WTC11 (cell line): Measurements from ENCODE around the gene CELF4. TPM values are rescaled to one million over a fixed set of nuclear protein-coding genes. Genes with fewer than 3 reads are reported as not detected.

ENCODE experiments used
- ATAC-seq: fragments of 200-7000 bp; cut with Tn5 transposase; 2 replicates; pipeline ENCODE4 v1.10.0; 2021; ENCODE audit warnings: mild to moderate bottlenecking, moderate library complexity
- CTCF ChIA-PET: fragments of 300-600 bp; sonication (Branson Sonifier 250); formaldehyde crosslinking; loops from one replicate; lab custom pipeline; 2021; ENCODE audit warnings: antibody characterized with exemption; lab: Charles Lee
- POLR2A ChIA-PET: fragments of 350-600 bp; sonication (Branson Sonifier 250); formaldehyde crosslinking; loops from one replicate; lab custom pipeline; 2021; ENCODE audit warnings: antibody characterized with exemption; lab: Charles Lee
- DNase-seq: peaks from one replicate; pipeline ENCODE4 v3.0.0; 2021; ENCODE audit warnings: low spot score
- H3K27ac Mint-ChIP-seq: 2 replicates; pipeline ENCODE4 v1.8.0; 2021; ENCODE audit warnings: mixed read lengths
- H3K27me3 Mint-ChIP-seq: 2 replicates; pipeline ENCODE4 v1.8.0; 2021; ENCODE audit warnings: low read depth, mild to moderate bottlenecking, moderate library complexity, mixed read lengths
- H3K36me3 Mint-ChIP-seq: 2 replicates; pipeline ENCODE4 v1.8.0; 2021; ENCODE audit warnings: mixed read lengths
- H3K4me1 Mint-ChIP-seq: 2 replicates; pipeline ENCODE4 v1.8.0; 2022; ENCODE audit warnings: mixed read lengths
- H3K4me3 Mint-ChIP-seq: 2 replicates; pipeline ENCODE4 v1.8.0; 2021; ENCODE audit warnings: mild to moderate bottlenecking, moderate library complexity, mixed read lengths
- H3K9me3 Mint-ChIP-seq: 2 replicates; pipeline ENCODE4 v1.8.0; 2021; ENCODE audit warnings: mixed read lengths
- CBFB ChIP-seq: sonication (generic); formaldehyde crosslinking; IDR thresholded peaks from 2 replicates; pipeline ENCODE4 v1.8.1; 2022; ENCODE audit warnings: mild to moderate bottlenecking, low read depth, missing genetic modification reagents
- MXD4 ChIP-seq: fragments of 250-450 bp; sonication (Bioruptor Pico); IDR thresholded peaks from 2 replicates; pipeline ENCODE4 v1.8.0; 2021; ENCODE audit warnings: mild to moderate bottlenecking, moderate library complexity, borderline replicate concordance
- NFATC4 ChIP-seq: fragments of 250-450 bp; sonication (Bioruptor Pico); IDR thresholded peaks from 2 replicates; pipeline ENCODE4 v1.9.0; 2021; ENCODE audit warnings: mild to moderate bottlenecking
- PRRX2 ChIP-seq: fragments of 250-450 bp; sonication (Bioruptor Pico); IDR thresholded peaks from 2 replicates; pipeline ENCODE4 v1.8.0; 2021; ENCODE audit warnings: mild to moderate bottlenecking
- SMAD3 ChIP-seq: sonication (generic); formaldehyde crosslinking; IDR thresholded peaks from 2 replicates; pipeline ENCODE4 v1.8.0; 2022; ENCODE audit warnings: missing genetic modification reagents, mild to moderate bottlenecking, borderline replicate concordance
- SMAD4 ChIP-seq: sonication (generic); formaldehyde crosslinking; IDR thresholded peaks from 2 replicates; pipeline ENCODE4 v1.8.0; 2022; ENCODE audit warnings: mild to moderate bottlenecking, missing genetic modification reagents
- SP1 ChIP-seq: sonication (generic); formaldehyde crosslinking; conservative IDR thresholded peaks from 2 replicates; pipeline ENCODE4 v1.8.1; 2022; ENCODE audit warnings: missing genetic modification reagents
- TEAD1 ChIP-seq: sonication (generic); formaldehyde crosslinking; IDR thresholded peaks from 2 replicates; pipeline ENCODE4 v1.8.0; 2022; ENCODE audit warnings: mild to moderate bottlenecking, missing genetic modification reagents
- ZNF232 ChIP-seq: sonication (generic); formaldehyde crosslinking; IDR thresholded peaks from 2 replicates; pipeline ENCODE4 v1.8.0; 2022; ENCODE audit warnings: mild to moderate bottlenecking, missing genetic modification reagents
- ZNF263 ChIP-seq: sonication (generic); formaldehyde crosslinking; IDR thresholded peaks from 2 replicates; pipeline ENCODE4 v1.8.1; 2022; ENCODE audit warnings: low read depth, mild to moderate bottlenecking, moderate library complexity, missing genetic modification reagents
- ZNF396 ChIP-seq: fragments of 250-450 bp; sonication (Bioruptor Pico); IDR thresholded peaks from 2 replicates; pipeline ENCODE4 v1.8.0; 2021; ENCODE audit warnings: mild to moderate bottlenecking, moderate library complexity, borderline replicate concordance
- ZNF423 ChIP-seq: fragments of 250-450 bp; sonication (Bioruptor Pico); IDR thresholded peaks from 2 replicates; pipeline ENCODE4 v2.1.2; 2022; ENCODE audit warnings: mild to moderate bottlenecking, moderate library complexity
- total RNA-seq: library from RNA; stranded (reverse); gene quantifications from 3 replicates; pipeline ENCODE4 v1.2.3, GENCODE V29; 2021
- TF ChIP-seq, protein P1 (sequence below): sonication (generic); formaldehyde crosslinking; IDR thresholded peaks from 2 replicates; pipeline ENCODE4 v1.8.0; 2023; ENCODE audit warnings: missing genetic modification reagents
- TF ChIP-seq, protein P2 (sequence below): sonication (generic); formaldehyde crosslinking; IDR thresholded peaks from 2 replicates; pipeline ENCODE4 v1.8.0; 2022; ENCODE audit warnings: mild to moderate bottlenecking, missing genetic modification reagents
- TF ChIP-seq, protein P3 (sequence below): fragments of 250-450 bp; sonication (Bioruptor Pico); IDR thresholded peaks from 2 replicates; pipeline ENCODE4 v2.1.2; 2022; ENCODE audit warnings: mild to moderate bottlenecking, moderate library complexity
- TF ChIP-seq, protein P4 (sequence below): sonication (generic); formaldehyde crosslinking; IDR thresholded peaks from 2 replicates; pipeline ENCODE4 v1.8.0; 2022; ENCODE audit warnings: mild to moderate bottlenecking, missing genetic modification reagents
- TF ChIP-seq, protein P5 (sequence below): sonication (generic); formaldehyde crosslinking; IDR thresholded peaks from 2 replicates; pipeline ENCODE4 v1.8.0; 2023; ENCODE audit warnings: missing genetic modification reagents, mild to moderate bottlenecking, borderline replicate concordance
- TF ChIP-seq, protein P6 (sequence below): sonication (generic); formaldehyde crosslinking; IDR thresholded peaks from 2 replicates; pipeline ENCODE4 v1.8.1; 2022; ENCODE audit warnings: mild to moderate bottlenecking, moderate library complexity, missing genetic modification reagents
- TF ChIP-seq, protein P7 (sequence below): sonication (generic); formaldehyde crosslinking; IDR thresholded peaks from 2 replicates; pipeline ENCODE4 v1.8.0; 2022; ENCODE audit warnings: mild to moderate bottlenecking, missing genetic modification reagents
- TF ChIP-seq, protein P8 (sequence below): fragments of 250-450 bp; sonication (Bioruptor Pico); IDR thresholded peaks from 2 replicates; pipeline ENCODE4 v1.9.0; 2021; ENCODE audit warnings: mild to moderate bottlenecking
- TF ChIP-seq, protein P9 (sequence below): sonication (generic); formaldehyde crosslinking; IDR thresholded peaks from 2 replicates; pipeline ENCODE4 v1.8.1; 2022; ENCODE audit warnings: low read depth, missing genetic modification reagents, borderline replicate concordance

Gene CELF4
- total RNA-seq, 1 experiment from 2014 or later = 2.9 TPM

DNA sequence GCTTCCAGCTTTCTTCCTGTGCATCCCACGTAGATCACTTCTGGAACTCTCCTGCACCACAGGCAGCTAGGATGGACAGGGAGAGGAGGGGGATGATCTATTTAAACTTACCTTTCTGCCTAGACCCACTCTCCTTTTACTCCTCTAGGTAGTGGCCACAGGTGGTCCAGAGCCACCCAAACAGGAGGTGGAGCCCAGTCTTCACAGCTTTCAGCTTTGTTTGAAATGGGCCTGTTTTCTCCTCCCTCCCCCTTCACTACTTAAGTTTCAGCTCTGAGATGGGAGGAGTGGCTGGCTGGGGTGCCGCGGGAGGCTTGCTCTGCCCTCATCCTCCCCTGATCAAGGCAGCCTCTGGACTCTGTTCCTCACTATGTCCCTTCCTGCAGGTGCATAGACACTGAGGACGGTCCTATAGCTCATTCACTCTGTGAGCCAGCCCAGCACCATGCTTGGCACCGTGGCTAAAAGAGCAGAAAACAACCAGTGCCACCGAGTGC lies 12.6 kb upstream of the CELF4 start (continued):
- TF ChIP-seq, protein P1, sequence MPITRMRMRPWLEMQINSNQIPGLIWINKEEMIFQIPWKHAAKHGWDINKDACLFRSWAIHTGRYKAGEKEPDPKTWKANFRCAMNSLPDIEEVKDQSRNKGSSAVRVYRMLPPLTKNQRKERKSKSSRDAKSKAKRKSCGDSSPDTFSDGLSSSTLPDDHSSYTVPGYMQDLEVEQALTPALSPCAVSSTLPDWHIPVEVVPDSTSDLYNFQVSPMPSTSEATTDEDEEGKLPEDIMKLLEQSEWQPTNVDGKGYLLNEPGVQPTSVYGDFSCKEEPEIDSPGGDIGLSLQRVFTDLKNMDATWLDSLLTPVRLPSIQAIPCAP = no peak
- no peak for TF ChIP-seq NFATC4 (CRISPR knock-in tag)

DNA sequence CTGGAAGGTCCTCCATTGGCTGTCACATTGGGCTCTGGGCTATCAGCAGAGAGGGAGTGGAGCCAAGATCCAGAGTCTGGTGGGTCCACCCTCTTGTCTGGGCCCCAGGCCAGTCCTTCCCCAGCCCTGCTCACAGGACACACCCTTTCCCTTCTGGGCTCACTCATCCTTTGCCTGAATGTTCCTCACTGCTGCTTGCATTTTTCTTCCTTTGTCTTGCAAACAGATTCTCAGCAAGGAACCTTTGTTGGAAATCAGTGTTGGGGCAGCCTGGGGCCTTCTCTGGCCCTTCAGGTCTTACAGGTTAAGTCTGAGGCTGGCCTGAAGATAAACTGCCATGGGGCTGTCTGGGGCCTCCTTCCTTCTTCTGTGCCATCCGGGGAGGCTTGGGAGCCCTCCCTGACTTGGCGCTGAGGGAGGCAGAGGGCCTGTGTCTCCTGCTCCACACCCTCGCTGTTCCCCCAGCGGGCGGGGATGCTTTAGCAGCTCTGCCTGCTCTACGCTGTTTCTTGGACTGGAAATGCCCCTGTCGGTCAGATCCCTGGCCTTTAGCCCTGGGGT lies 11.5 kb upstream of the CELF4 start:
- Mint-ChIP-seq H3K4me1 (peaks cover 58% of the 10 kb centered on the region), H3K4me3 (peak overlapping the region; percentile 20; the same call in 1 of the 2 replicates), H3K36me3 (no peaks in the 10 kb centered on the region), H3K9me3 (no peaks in the 10 kb centered on the region), H3K27me3 (peaks cover 29% of the 10 kb centered on the region), H3K27ac (peak overlapping the region; percentile 68; the same call in 1 of the 2 replicates)
- peak; percentile 70 for DNase-seq
- ChIA-PET POLR2A (no interaction called here), CTCF (interaction anchor here (0.5 to 1.5 kb wide), 3 partner anchors 23 to 31 kb away, joined by 3 to 8 read pairs (median 3); no protein-coding TSS in a partner anchor)
- peak; percentile 87 for ATAC-seq
- TF ChIP-seq, protein P2, sequence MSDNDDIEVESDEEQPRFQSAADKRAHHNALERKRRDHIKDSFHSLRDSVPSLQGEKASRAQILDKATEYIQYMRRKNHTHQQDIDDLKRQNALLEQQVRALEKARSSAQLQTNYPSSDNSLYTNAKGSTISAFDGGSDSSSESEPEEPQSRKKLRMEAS (CRISPR knock-in tag) = 0 out of 2 replicates have a peak, but pooled peaks have one; percentile 25
- TF ChIP-seq ZNF232 (CRISPR knock-in tag) = 0 out of 2 replicates have a peak, but pooled peaks have one; percentile 59
- no peak for TF ChIP-seq ZNF263
- TF ChIP-seq, protein P3, sequence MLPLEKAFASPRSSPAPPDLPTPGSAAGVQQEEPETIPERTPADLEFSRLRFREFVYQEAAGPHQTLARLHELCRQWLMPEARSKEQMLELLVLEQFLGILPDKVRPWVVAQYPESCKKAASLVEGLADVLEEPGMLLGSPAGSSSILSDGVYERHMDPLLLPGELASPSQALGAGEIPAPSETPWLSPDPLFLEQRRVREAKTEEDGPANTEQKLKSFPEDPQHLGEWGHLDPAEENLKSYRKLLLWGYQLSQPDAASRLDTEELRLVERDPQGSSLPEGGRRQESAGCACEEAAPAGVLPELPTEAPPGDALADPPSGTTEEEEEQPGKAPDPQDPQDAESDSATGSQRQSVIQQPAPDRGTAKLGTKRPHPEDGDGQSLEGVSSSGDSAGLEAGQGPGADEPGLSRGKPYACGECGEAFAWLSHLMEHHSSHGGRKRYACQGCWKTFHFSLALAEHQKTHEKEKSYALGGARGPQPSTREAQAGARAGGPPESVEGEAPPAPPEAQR = peak; percentile 67; the same call in 1 of the 2 replicates
- TF ChIP-seq MXD4 (CRISPR knock-in tag) = no peak
- TF ChIP-seq PRRX2 = no peak
- peak; percentile 79 for TF ChIP-seq ZNF423 (CRISPR knock-in tag)
- TF ChIP-seq, protein P4, sequence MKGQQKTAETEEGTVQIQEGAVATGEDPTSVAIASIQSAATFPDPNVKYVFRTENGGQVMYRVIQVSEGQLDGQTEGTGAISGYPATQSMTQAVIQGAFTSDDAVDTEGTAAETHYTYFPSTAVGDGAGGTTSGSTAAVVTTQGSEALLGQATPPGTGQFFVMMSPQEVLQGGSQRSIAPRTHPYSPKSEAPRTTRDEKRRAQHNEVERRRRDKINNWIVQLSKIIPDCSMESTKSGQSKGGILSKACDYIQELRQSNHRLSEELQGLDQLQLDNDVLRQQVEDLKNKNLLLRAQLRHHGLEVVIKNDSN (CRISPR knock-in tag) = 0 out of 2 replicates have a peak, but pooled peaks have one; percentile 0
- TF ChIP-seq, protein P5, sequence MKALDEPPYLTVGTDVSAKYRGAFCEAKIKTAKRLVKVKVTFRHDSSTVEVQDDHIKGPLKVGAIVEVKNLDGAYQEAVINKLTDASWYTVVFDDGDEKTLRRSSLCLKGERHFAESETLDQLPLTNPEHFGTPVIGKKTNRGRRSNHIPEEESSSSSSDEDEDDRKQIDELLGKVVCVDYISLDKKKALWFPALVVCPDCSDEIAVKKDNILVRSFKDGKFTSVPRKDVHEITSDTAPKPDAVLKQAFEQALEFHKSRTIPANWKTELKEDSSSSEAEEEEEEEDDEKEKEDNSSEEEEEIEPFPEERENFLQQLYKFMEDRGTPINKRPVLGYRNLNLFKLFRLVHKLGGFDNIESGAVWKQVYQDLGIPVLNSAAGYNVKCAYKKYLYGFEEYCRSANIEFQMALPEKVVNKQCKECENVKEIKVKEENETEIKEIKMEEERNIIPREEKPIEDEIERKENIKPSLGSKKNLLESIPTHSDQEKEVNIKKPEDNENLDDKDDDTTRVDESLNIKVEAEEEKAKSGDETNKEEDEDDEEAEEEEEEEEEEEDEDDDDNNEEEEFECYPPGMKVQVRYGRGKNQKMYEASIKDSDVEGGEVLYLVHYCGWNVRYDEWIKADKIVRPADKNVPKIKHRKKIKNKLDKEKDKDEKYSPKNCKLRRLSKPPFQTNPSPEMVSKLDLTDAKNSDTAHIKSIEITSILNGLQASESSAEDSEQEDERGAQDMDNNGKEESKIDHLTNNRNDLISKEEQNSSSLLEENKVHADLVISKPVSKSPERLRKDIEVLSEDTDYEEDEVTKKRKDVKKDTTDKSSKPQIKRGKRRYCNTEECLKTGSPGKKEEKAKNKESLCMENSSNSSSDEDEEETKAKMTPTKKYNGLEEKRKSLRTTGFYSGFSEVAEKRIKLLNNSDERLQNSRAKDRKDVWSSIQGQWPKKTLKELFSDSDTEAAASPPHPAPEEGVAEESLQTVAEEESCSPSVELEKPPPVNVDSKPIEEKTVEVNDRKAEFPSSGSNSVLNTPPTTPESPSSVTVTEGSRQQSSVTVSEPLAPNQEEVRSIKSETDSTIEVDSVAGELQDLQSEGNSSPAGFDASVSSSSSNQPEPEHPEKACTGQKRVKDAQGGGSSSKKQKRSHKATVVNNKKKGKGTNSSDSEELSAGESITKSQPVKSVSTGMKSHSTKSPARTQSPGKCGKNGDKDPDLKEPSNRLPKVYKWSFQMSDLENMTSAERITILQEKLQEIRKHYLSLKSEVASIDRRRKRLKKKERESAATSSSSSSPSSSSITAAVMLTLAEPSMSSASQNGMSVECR (CRISPR knock-in tag) = no peak; the same call in 1 of the 2 replicates
- TF ChIP-seq, protein P6, sequence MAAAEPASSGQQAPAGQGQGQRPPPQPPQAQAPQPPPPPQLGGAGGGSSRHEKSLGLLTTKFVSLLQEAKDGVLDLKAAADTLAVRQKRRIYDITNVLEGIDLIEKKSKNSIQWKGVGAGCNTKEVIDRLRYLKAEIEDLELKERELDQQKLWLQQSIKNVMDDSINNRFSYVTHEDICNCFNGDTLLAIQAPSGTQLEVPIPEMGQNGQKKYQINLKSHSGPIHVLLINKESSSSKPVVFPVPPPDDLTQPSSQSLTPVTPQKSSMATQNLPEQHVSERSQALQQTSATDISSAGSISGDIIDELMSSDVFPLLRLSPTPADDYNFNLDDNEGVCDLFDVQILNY = 0 out of 2 replicates have a peak, but pooled peaks have one; percentile 42
- TF ChIP-seq, protein P7, sequence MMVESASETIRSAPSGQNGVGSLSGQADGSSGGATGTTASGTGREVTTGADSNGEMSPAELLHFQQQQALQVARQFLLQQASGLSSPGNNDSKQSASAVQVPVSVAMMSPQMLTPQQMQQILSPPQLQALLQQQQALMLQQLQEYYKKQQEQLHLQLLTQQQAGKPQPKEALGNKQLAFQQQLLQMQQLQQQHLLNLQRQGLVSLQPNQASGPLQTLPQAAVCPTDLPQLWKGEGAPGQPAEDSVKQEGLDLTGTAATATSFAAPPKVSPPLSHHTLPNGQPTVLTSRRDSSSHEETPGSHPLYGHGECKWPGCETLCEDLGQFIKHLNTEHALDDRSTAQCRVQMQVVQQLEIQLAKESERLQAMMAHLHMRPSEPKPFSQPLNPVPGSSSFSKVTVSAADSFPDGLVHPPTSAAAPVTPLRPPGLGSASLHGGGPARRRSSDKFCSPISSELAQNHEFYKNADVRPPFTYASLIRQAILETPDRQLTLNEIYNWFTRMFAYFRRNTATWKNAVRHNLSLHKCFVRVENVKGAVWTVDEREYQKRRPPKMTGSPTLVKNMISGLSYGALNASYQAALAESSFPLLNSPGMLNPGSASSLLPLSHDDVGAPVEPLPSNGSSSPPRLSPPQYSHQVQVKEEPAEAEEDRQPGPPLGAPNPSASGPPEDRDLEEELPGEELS (CRISPR knock-in tag) = no peak; the same call in 1 of the 2 replicates
- TF ChIP-seq ZNF396 (CRISPR knock-in tag) = peak; percentile 73; the same call in 1 of the 2 replicates
- no peak for TF ChIP-seq SP1 (CRISPR knock-in tag)
- TF ChIP-seq TEAD1 (CRISPR knock-in tag) = peak; percentile 44; the same call in 1 of the 2 replicates
- no peak for TF ChIP-seq SMAD4 (CRISPR knock-in tag)
- no peak for TF ChIP-seq CBFB (CRISPR knock-in tag)
- no peak for TF ChIP-seq SMAD3 (CRISPR knock-in tag)
- TF ChIP-seq, protein P8, sequence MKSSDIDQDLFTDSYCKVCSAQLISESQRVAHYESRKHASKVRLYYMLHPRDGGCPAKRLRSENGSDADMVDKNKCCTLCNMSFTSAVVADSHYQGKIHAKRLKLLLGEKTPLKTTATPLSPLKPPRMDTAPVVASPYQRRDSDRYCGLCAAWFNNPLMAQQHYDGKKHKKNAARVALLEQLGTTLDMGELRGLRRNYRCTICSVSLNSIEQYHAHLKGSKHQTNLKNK (CRISPR knock-in tag) = no peak
- TF ChIP-seq, protein P9, sequence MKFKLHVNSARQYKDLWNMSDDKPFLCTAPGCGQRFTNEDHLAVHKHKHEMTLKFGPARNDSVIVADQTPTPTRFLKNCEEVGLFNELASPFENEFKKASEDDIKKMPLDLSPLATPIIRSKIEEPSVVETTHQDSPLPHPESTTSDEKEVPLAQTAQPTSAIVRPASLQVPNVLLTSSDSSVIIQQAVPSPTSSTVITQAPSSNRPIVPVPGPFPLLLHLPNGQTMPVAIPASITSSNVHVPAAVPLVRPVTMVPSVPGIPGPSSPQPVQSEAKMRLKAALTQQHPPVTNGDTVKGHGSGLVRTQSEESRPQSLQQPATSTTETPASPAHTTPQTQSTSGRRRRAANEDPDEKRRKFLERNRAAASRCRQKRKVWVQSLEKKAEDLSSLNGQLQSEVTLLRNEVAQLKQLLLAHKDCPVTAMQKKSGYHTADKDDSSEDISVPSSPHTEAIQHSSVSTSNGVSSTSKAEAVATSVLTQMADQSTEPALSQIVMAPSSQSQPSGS (CRISPR knock-in tag) = no peak
